22Rv1 (cell line): Measurements from ENCODE around the gene ITPR2.

Source experiments
- H3K27ac ChIP-seq: fragments of 450-650 bp; 2 replicates; pipeline ENCODE4 v1.5.1; 2017
- CTCF ChIP-seq: fragments of 450-650 bp; IDR thresholded peaks from 2 replicates; pipeline ENCODE4 v1.5.1; 2017; ENCODE audit warnings: mild to moderate bottlenecking
- ZFX ChIP-seq: fragments of 450-650 bp; IDR thresholded peaks from 2 replicates; pipeline ENCODE4 v1.6.1; 2017; ENCODE audit warnings: antibody characterized with exemption, borderline replicate concordance

The ITPR2 gene

GRCh38 chr12:26373606-26374495 is 459.1 kb downstream of the ITPR2 start:
- no peak overlapping the region for H3K27ac ChIP-seq
- TF ChIP-seq CTCF (no peak), ZFX (no peak)

GRCh38 chr12:26372866-26373265 is 460.1 kb downstream of the ITPR2 start:
- H3K27ac ChIP-seq, result no peak overlapping the region
- TF ChIP-seq ZFX, result no peak
- no peak for TF ChIP-seq CTCF

GRCh38 chr12:26370098-26370497 is 462.9 kb downstream of the ITPR2 start:
- no peak for TF ChIP-seq CTCF
- no peak for TF ChIP-seq ZFX
- no peak overlapping the region for H3K27ac ChIP-seq

- H3K27ac ChIP-seq, result no peak overlapping the region
- TF ChIP-seq CTCF, result no peak
- TF ChIP-seq ZFX, result no peak
These were observed 463.4 kb downstream of the ITPR2 start for GRCh38 chr12:26369588-26369987.

- TF ChIP-seq ZFX (no peak), CTCF (no peak)
- H3K27ac ChIP-seq, result no peak overlapping the region
These were observed 464.8 kb downstream of the ITPR2 start for GRCh38 chr12:26367991-26368730.

GRCh38 chr12:26361964-26362363 is 471.0 kb downstream of the ITPR2 start:
- TF ChIP-seq ZFX, result no peak
- H3K27ac ChIP-seq, result no peak overlapping the region

- no peak overlapping the region for H3K27ac ChIP-seq
- TF ChIP-seq ZFX, result no peak
- TF ChIP-seq CTCF, result no peak
These were observed 472.9 kb downstream of the ITPR2 start for GRCh38 chr12:26360062-26360461.
